Dermis blood vessel endothelial cell (primary cell): ENCODE measurements around the gene SLC35F1. TPM values are rescaled to one million over a fixed set of nuclear protein-coding genes. Genes with fewer than 3 reads are reported as not detected.

Source experiments
- DNase-seq: peaks from one replicate; pipeline ENCODE4 v3.0.0; 2010
- total RNA-seq: library from RNA; depleted of rRNA; stranded (reverse); fragments of >200 nt; gene quantifications from 2 replicates; pipeline ENCODE4 v1.2.3, GENCODE V29; 2014

The SLC35F1 gene
- total RNA-seq, 1 donor from 2014 or later = not detected

- peak; percentile 50 for DNase-seq
Measured at GRCh38 chr6:118284736-118285360, 377.8 kb downstream of the SLC35F1 start.

GRCh38 chr6:118285791-118286190 is 378.7 kb downstream of the SLC35F1 start:
- DNase-seq = no peak

GRCh38 chr6:118288355-118289124 is 381.5 kb downstream of the SLC35F1 start:
- DNase-seq = peak; percentile 76

GRCh38 chr6:118292558-118292957 is 385.5 kb downstream of the SLC35F1 start:
- DNase-seq = no peak

GRCh38 chr6:118294906-118295305 is 387.8 kb downstream of the SLC35F1 start:
- no peak for DNase-seq

GRCh38 chr6:118295336-118295735 is 388.3 kb downstream of the SLC35F1 start:
- DNase-seq = no peak

GRCh38 chr6:118296129-118296901 is 389.3 kb downstream of the SLC35F1 start:
- no peak for DNase-seq

- no peak for DNase-seq
Measured at GRCh38 chr6:118297821-118298220, 390.8 kb downstream of the SLC35F1 start.

GRCh38 chr6:118298476-118299427 is 391.7 kb downstream of the SLC35F1 start:
- no peak for DNase-seq

GRCh38 chr6:118299457-118299856 is 392.4 kb downstream of the SLC35F1 start:
- no peak for DNase-seq

GRCh38 chr6:118304321-118304720 is 397.3 kb downstream of the SLC35F1 start:
- DNase-seq = no peak

GRCh38 chr6:118305081-118305480 is 398.0 kb downstream of the SLC35F1 start:
- no peak for DNase-seq

- no peak for DNase-seq
Measured at GRCh38 chr6:118306392-118307238, 399.6 kb downstream of the SLC35F1 start.

- DNase-seq = no peak
Measured at GRCh38 chr6:118307581-118307980, 400.5 kb downstream of the SLC35F1 start.

- DNase-seq = no peak
Measured at GRCh38 chr6:118309337-118310093, 402.5 kb downstream of the SLC35F1 start.

- DNase-seq = no peak
Measured at GRCh38 chr6:118313208-118313607, 406.1 kb downstream of the SLC35F1 start.

- DNase-seq = no peak
Measured at GRCh38 chr6:118313762-118314161, 406.7 kb downstream of the SLC35F1 start.

- no peak for DNase-seq
Measured at GRCh38 chr6:118316796-118317384, 409.8 kb downstream of the SLC35F1 start.

GRCh38 chr6:118317581-118318563 is 410.8 kb downstream of the SLC35F1 start:
- no peak for DNase-seq
